K562 (cell line): ENCODE measurements around the gene PSORS1C1. TPM values are rescaled to one million over a fixed set of nuclear protein-coding genes. Genes with fewer than 3 reads are reported as not detected.
"Not testable (repeated sequence)": the region's sequence is repeated elsewhere in the genome, so short reads cannot be mapped to it uniquely, and the experiment has no call there.

Experiments used
- ATAC-seq: fragments of 200-7000 bp; cut with Tn5 transposase; 3 replicates; pipeline ENCODE4 v1.9.1; 2020; ENCODE audit warnings: moderate library complexity
- BruUV-seq: library from RNA; stranded (reverse); fragments of 400-500 nt; replicated peaks from 2 replicates; lab custom pipeline; 2021; lab: Mats Ljungman, UMichigan
- CTCF ChIA-PET: fragments of 300-600 bp; formaldehyde crosslinking; extraction: SDS; loops from one replicate; lab custom pipeline; 2021; ENCODE audit warnings: low intra/inter-chr PET ratio; lab: Yijun Ruan, JAX
- POLR2A ChIA-PET: fragments of 300-600, 350-650 bp; sonication (Branson Sonifier 250); formaldehyde crosslinking; extraction: SDS; loops from one replicate; lab custom pipeline; 2021; ENCODE audit warnings: antibody characterized with exemption, inconsistent platforms; lab: Yijun Ruan, JAX
- DNase-seq, 4 experiments: peaks; one replicate each; pipeline versions ENCODE4 v3.0.0 to v3.0.0-alpha.2; 2011 to 2018; ENCODE audit warnings: low spot score in 3 of 4, mixed read lengths in 3 of 4; ENCODE audit errors: extremely low read depth in 1 of 4
- FAIRE-seq: peaks from 2 replicates; lab custom pipeline; 2011; peaks lifted over from hg19 to GRCh38; lab: Jason Lieb, UNC
- H2AFZ ChIP-seq: 2 replicates; pipeline ENCODE4 v1.6.0; 2011; ENCODE audit warnings: low read depth, low read length, control low read depth, inconsistent platforms
- H3K27ac ChIP-seq: fragments of 200-600 bp; 3 replicates; pipeline ENCODE4 v1.8.0; 2011; ENCODE audit warnings: low read depth, mild to moderate bottlenecking, control low read depth, inconsistent platforms, low read length, moderate library complexity, mixed read lengths; ENCODE audit errors: extremely low read depth
- H3K27me3 ChIP-seq, 2 experiments: fragments of 300-600 bp in 1 of 2; 2 replicates in 1 of 2; 3 replicates in 1 of 2; pipeline versions ENCODE4 v1.6.0 to v1.8.0; 2011; ENCODE audit warnings: inconsistent platforms in 2 of 2, low read length in 2 of 2, mild to moderate bottlenecking in 1 of 2, mixed read lengths in 1 of 2, moderate library complexity in 1 of 2; ENCODE audit not compliant: control insufficient read depth in 2 of 2, insufficient read depth in 2 of 2
- H3K36me3 ChIP-seq: fragments of 300-600 bp; 3 replicates; pipeline ENCODE4 v1.8.0; 2011; ENCODE audit warnings: mild to moderate bottlenecking, low read length, inconsistent platforms; ENCODE audit not compliant: control insufficient read depth, insufficient read depth
- H3K4me1 ChIP-seq, 2 experiments: fragments of 200-600 bp in 1 of 2; replicated peaks in 1 of 2; 2 replicates in 1 of 2; 3 replicates in 1 of 2; pipeline versions ENCODE4 v1.5.1 to v1.8.0; 2011; ENCODE audit warnings: inconsistent platforms in 2 of 2, low read length in 2 of 2, mild to moderate bottlenecking in 1 of 2, mixed read lengths in 1 of 2, moderate library complexity in 1 of 2; ENCODE audit not compliant: control insufficient read depth in 2 of 2, insufficient read depth in 2 of 2
- H3K4me2 ChIP-seq: 2 replicates; pipeline ENCODE4 v1.6.1; 2011; ENCODE audit warnings: low read length, control low read depth, inconsistent platforms, mixed read lengths; ENCODE audit not compliant: insufficient read depth
- H3K4me3 ChIP-seq: fragments of 200-600 bp; sonication (generic), shearing (Covaris generic); 2 replicates; pipeline ENCODE4 v1.5.1; 2016; ENCODE audit warnings: control low read depth, inconsistent platforms
- H3K79me2 ChIP-seq: fragments of 200-600 bp; 3 replicates; pipeline ENCODE4 v1.8.0; 2011; ENCODE audit warnings: low read length, inconsistent platforms; ENCODE audit not compliant: control insufficient read depth, insufficient read depth
- H3K9ac ChIP-seq, 2 experiments: 2 replicates each; pipeline versions ENCODE4 v1.6.0 to v1.6.1; 2011; ENCODE audit warnings: low read depth in 2 of 2, low read length in 2 of 2, control low read depth in 1 of 2, inconsistent platforms in 1 of 2, mild to moderate bottlenecking in 1 of 2, mixed read lengths in 1 of 2; ENCODE audit not compliant: insufficient read depth in 1 of 2
- H3K9me1 ChIP-seq: one replicate; pipeline ENCODE4 v1.6.0; 2011; ENCODE audit warnings: inconsistent platforms, mild to moderate bottlenecking, low read length, moderate library complexity; ENCODE audit not compliant: control insufficient read depth, insufficient read depth
- H3K9me3 ChIP-seq: replicated peaks from 2 replicates; pipeline ENCODE4 v1.5.1; 2011; ENCODE audit warnings: low read depth, low read length, inconsistent platforms; ENCODE audit not compliant: control insufficient read depth, insufficient read depth
- H4K20me1 ChIP-seq: replicated peaks from 2 replicates; pipeline ENCODE4 v1.6.1; 2011; ENCODE audit warnings: low read length, inconsistent platforms, mixed read lengths; ENCODE audit not compliant: control insufficient read depth, insufficient read depth
- ARHGAP35 ChIP-seq: fragments of 450-650 bp; IDR thresholded peaks from 2 replicates; pipeline ENCODE4 v1.6.1; 2018; ENCODE audit not compliant: partially characterized antibody
- CEBPB ChIP-seq: fragments of 450-650 bp; IDR thresholded peaks from 2 replicates; pipeline ENCODE4 v1.6.1; 2016; ENCODE audit warnings: missing genetic modification characterization, missing compliant biosample characterization
- SOX6 ChIP-seq: fragments of 450-650 bp; IDR thresholded peaks from 2 replicates; pipeline ENCODE4 v1.6.1; 2014; ENCODE audit warnings: mild to moderate bottlenecking
- TCF3 ChIP-seq: sonication (generic); formaldehyde crosslinking; IDR thresholded peaks from 2 replicates; pipeline ENCODE4 v1.4.0; 2020; ENCODE audit warnings: mild to moderate bottlenecking, missing genetic modification reagents
- ZNF79 ChIP-seq: fragments of 250-450 bp; sonication (Bioruptor Pico); IDR thresholded peaks from 2 replicates; pipeline ENCODE4 v1.4.0; 2020; ENCODE audit warnings: low read depth, mild to moderate bottlenecking, moderate library complexity
- WGBS: fragments of 100-300 bp; shearing (Covaris generic); methylation state at CpG from one replicate; pipeline ENCODE4 v1.1.6; 2016; ENCODE audit warnings: low coverage, mixed read lengths; ENCODE audit not compliant: insufficient coverage; ENCODE audit errors: missing lambda C conversion rate; 5-methylcytosine and 5-hydroxymethylcytosine counted together
- in situ Hi-C: fragments of 300-500 bp; cut with MboI; formaldehyde crosslinking; loops from 4 replicates; pipeline ENCODE4 v1.15.0; 2018; ENCODE audit warnings: inconsistent platforms, mixed read lengths
- intact Hi-C: fragments of 100-400 bp; cut with micrococcal nuclease; formaldehyde crosslinking; loops from 2 replicates; pipeline ENCODE4 v1.14.2; 2022
- polyA plus RNA-seq, 8 experiments: library from polyadenylated mRNA; depleted of rRNA in 4 of 8; stranded (reverse) in 5 of 8; unstranded in 3 of 8; fragments of >200 nt; fragmentation: Nextera tagmentation in 2 of 8; fragmentation: Illumina TruSeq in 1 of 8; extraction: Ambion mirVana in 2 of 8; extraction: Trizol in 1 of 8; gene quantifications; 2 replicates each; pipeline versions ENCODE4 v1.2.1 to v1.2.3, GENCODE V29; 2011 to 2014; ENCODE audit warnings: inconsistent platforms in 1 of 8, missing spikeins in 1 of 8
- total RNA-seq, 7 experiments: library from RNA; depleted of rRNA in 6 of 7; stranded (reverse); fragments of >200 nt in 6 of 7; fragmentation: Illumina TruSeq in 2 of 7; extraction: Trizol in 2 of 7; gene quantifications; 2 replicates each; pipeline versions ENCODE4 v1.2.1 to v1.2.3, GENCODE V29; 2011 to 2021; ENCODE audit warnings: low replicate concordance in 1 of 7
- TF ChIP-seq, protein P1 (sequence below): fragments of 450-650 bp; IDR thresholded peaks from 2 replicates; pipeline ENCODE4 v1.6.1; 2018; ENCODE audit warnings: mild to moderate bottlenecking, low read depth; ENCODE audit not compliant: partially characterized antibody
- TF ChIP-seq, protein P2 (sequence below): sonication (generic); formaldehyde crosslinking; IDR thresholded peaks from 2 replicates; pipeline ENCODE4 v1.8.0; 2022; ENCODE audit warnings: mild to moderate bottlenecking, missing genetic modification reagents

PSORS1C1 gene
- total and polyA plus RNA-seq, 9 of the 15 experiments (the other 6 are each of a cell fraction or from before 2014, with no cell fraction given): 0.11 TPM; not detected in 8

DNA sequence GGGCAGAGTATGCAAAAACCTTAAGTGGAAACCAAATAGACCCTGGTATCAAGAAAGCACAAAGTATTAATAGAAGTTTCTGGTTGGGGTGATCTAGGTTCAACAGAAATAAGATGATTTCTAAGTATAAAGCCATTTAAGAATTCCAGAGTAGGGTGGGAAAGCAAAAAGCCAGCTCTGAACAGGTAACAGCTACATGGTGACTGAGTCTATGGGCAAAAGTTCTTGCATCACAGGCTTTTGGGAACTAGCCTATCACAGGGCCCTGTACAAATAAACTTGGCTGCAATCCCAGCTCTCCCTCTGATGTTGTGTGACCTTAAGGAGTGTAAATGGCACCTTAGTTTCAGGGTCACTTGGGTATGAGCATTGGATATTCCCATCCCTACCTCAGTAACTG lies 49.3 kb downstream of the PSORS1C1 start (continued):
- TF ChIP-seq, protein P1, sequence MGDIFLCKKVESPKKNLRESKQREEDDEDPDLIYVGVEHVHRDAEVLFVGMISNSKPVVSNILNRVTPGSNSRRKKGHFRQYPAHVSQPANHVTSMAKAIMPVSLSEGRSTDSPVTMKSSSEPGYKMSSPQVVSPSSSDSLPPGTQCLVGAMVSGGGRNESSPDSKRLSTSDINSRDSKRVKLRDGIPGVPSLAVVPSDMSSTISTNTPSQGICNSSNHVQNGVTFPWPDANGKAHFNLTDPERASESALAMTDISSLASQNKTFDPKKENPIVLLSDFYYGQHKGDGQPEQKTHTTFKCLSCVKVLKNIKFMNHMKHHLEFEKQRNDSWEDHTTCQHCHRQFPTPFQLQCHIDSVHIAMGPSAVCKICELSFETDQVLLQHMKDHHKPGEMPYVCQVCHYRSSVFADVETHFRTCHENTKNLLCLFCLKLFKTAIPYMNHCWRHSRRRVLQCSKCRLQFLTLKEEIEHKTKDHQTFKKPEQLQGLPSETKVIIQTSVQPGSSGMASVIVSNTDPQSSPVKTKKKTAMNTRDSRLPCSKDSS: no peak
- TF ChIP-seq SOX6 (no peak), TCF3 (CRISPR knock-in tag) (no peak), CEBPB (peak; percentile 78), ARHGAP35 (no peak), ZNF79 (CRISPR knock-in tag) (no peak)
- TF ChIP-seq, protein P2, sequence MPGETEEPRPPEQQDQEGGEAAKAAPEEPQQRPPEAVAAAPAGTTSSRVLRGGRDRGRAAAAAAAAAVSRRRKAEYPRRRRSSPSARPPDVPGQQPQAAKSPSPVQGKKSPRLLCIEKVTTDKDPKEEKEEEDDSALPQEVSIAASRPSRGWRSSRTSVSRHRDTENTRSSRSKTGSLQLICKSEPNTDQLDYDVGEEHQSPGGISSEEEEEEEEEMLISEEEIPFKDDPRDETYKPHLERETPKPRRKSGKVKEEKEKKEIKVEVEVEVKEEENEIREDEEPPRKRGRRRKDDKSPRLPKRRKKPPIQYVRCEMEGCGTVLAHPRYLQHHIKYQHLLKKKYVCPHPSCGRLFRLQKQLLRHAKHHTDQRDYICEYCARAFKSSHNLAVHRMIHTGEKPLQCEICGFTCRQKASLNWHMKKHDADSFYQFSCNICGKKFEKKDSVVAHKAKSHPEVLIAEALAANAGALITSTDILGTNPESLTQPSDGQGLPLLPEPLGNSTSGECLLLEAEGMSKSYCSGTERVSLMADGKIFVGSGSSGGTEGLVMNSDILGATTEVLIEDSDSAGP (CRISPR knock-in tag): no peak

DNA sequence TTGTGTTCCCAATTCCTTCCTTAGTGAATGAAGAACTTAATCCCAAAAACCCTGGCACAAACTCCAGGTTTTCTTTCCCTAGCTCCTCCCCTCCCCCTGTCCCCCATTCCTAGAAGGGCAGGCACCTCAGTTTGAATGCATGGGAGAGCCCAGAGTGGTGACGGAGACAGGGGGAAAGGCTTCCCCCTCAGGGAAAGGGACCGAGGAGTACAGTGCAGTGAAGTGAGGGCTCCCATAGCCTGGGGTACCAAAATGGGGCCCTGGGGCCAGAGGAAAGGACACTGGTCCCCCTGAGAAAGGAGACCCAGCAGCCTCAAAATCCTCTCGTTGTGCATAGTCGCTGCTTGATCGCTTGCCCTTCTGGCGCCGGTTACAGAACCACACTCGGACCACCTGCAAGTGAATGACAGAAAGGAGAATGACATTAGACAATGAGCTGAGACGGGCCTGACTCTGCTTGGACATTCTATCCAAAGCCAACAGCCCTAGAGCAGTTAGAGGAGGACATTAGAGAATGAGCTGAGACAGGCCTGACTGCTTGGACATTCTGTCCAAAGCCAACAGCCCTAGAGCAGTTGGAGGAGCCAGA lies 50.0 kb downstream of the PSORS1C1 start:
- CTCF ChIA-PET, H2AFZ ChIP-seq, DNase-seq, H3K4me3 ChIP-seq, H3K27ac ChIP-seq, H3K9me1 ChIP-seq, H3K27me3 ChIP-seq, ATAC-seq, H4K20me1 ChIP-seq, H3K79me2 ChIP-seq, intact Hi-C loops, BruUV-seq, in situ Hi-C loops, H3K9ac ChIP-seq, FAIRE-seq, H3K4me2 ChIP-seq, H3K9me3 ChIP-seq, POLR2A ChIA-PET: not testable (repeated sequence)
- Histone ChIP-seq H3K36me3 (peaks cover 21% of the 10 kb centered on the region; the same call in 2 of the 3 replicates), H3K4me1 (peaks cover 10 to 13% of the 10 kb centered on the region in 2 experiments; a peak in 4 of 5 replicates)
- WGBS: 67% methylated on average over 6 of the region's 9 CpGs

DNA sequence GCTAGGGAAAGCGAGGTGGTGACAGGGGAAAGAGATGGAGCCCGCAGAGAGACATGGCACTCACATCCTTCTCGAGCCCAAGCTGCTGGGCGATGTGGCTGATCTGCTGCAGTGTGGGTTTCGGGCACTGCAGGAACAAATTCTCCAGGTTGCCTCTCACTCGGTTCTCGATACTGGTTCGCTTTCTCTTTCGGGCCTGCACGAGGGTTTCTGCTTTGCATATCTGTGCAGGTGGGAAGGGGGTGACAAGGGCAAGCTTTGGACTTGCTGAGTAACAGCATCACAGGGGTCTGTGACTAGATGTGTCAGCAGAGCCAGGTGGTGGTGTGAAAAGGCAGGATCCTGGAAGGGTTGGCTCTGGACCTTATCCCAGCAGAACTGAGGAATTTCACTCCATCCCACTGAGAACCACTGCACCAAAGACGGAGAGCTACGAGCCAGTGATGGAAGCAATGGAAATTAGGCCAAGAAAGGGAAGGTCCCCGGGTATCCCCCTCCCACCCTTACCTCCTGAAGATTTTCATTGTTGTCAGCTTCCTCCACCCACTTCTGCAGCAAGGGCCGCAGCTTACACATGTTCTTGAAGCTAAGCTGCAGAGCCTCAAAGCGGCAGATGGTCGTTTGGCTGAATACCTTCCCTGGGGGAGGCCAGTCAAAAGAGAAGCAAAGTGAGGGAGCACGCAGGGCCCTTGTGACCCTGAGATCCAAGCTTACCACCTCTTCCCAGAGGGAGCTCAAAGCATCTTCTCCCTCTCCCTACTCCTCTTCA lies 50.6 kb downstream of the PSORS1C1 start:
- FAIRE-seq, BruUV-seq, H3K9me1 ChIP-seq, H3K4me2 ChIP-seq, in situ Hi-C loops, H3K9ac ChIP-seq, H3K9me3 ChIP-seq, DNase-seq, H2AFZ ChIP-seq, H4K20me1 ChIP-seq, CTCF ChIA-PET, ATAC-seq, intact Hi-C loops, H3K27ac ChIP-seq, H3K79me2 ChIP-seq, H3K4me3 ChIP-seq, H3K27me3 ChIP-seq: not testable (repeated sequence)
- WGBS: 60% methylated on average over 13 of the region's 17 CpGs
- peaks cover 15% of the 10 kb centered on the region; the same call in 2 of the 3 replicates for H3K36me3 ChIP-seq
- H3K4me1 ChIP-seq: peaks cover 10 to 18% of the 10 kb centered on the region in 2 experiments; a peak in 4 of 5 replicates
- POLR2A ChIA-PET: interaction anchor here (0.6 kb wide), 1 partner anchor 217 kb away, joined by 3 read pairs; no protein-coding TSS in a partner anchor
